Measurements from ENCODE around the gene CHST11.

Gene CHST11

DNA sequence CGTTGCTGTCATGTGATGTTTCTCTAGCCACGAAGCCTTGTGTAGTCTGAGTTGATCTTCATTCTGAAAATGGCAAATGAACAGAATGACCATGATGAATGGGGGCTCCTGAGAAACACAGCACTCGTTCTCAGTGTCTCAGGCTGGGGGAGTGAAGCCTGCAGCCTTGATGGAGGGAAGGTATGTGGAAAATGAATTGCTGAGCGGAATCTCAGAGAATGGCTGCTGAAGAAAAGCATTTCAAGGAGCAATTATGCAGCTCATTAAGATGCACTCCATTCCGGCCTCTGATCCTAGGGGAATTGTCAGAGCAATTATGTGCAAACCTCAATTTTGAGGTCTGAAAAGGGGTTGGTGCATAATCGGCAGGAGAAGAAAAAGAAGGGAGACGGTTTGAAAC is 167.1 kb downstream of the CHST11 start:
- FAIRE-seq (no peak), DNase-seq (ENCODE audit: insufficient read length, low spot score) (no peak)
- TF ChIP-seq SPI1 (IDR thresholded peaks at IDR 0.05; ENCODE audit: low read depth, low read length) = no peak
- TF ChIP-seq POU2F2 (IDR thresholded peaks at IDR 0.05; ENCODE audit: low read depth, low read length) = no peak
- no peak for TF ChIP-seq PAX5 (IDR thresholded peaks at IDR 0.05; ENCODE audit: insufficient read depth, low read length, severe bottlenecking)
- TF ChIP-seq POLR2AphosphoS5 (IDR thresholded peaks at IDR 0.05; ENCODE audit: low read depth, low read length) = no peak
- no peak for TF ChIP-seq POLR2A (IDR thresholded peaks at IDR 0.05; ENCODE audit: low read depth, low read length)
- no peak for TF ChIP-seq TAF1 (IDR thresholded peaks at IDR 0.05; ENCODE audit: low read depth, low read length)

DNA sequence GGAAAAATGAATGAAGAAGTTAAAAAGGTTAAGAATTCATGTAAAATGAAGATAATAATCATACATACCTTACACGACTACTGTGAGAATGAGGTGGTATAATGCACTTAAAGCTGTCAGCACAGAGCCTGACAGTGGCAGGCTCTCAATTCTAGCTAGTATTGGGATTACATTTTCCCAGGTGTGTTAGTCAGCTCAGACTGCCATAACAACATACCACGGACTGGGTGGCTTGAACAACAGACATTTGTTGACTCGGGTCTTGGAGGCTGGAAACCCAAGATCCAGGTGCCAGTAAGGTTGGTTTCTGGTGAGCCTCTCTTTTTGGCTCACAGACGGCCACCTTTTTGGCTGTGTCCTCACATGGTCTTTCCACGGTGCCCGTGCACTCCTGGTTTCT is 167.8 kb downstream of the CHST11 start:
- FAIRE-seq (no peak), DNase-seq (ENCODE audit: insufficient read length, low spot score) (no peak)

DNA sequence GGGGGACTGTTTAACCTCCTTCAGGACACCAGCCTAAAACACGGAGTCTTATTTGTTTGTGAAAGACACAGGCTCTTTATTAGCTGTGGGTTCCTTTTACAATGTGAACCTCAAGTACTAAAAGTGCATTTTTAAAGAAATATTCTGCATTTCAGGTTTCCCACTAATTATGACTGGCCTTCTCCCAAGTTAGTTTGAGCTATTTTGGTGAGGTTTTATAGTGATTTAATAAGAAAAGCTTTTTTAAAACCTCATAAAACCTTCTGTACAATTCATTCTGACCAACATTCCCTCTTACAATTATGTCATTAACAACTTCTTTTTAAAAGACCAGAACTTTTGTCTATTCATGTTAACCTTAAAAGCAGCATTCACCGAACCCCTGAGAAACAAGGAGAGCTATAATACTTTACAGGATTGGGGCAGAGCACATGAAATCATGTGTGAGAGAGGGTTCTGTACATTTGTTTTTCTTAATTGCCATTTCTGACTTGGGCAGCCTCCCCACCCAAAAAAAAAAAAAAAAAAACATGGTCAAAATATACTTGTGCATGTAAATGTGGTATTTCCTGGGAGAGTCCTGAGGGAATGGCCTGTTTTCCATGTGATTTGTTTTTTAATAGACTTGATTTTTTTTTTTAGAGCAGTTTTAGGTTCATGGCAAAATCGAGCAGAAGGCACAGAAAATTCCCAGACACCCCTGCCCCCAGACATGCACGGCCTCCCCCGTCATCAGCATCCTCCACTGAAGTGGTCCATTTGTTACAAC is 169.5 kb downstream of the CHST11 start:
- TF ChIP-seq PAX5 (IDR thresholded peaks at IDR 0.05; ENCODE audit: insufficient read depth, low read length, severe bottlenecking) = no peak
- no peak for TF ChIP-seq SPI1 (IDR thresholded peaks at IDR 0.05; ENCODE audit: low read depth, low read length)
- no peak for TF ChIP-seq POLR2A (IDR thresholded peaks at IDR 0.05; ENCODE audit: low read depth, low read length)
- TF ChIP-seq TAF1 (IDR thresholded peaks at IDR 0.05; ENCODE audit: low read depth, low read length) = no peak
- no peak for TF ChIP-seq POU2F2 (IDR thresholded peaks at IDR 0.05; ENCODE audit: low read depth, low read length)
- TF ChIP-seq POLR2AphosphoS5 (IDR thresholded peaks at IDR 0.05; ENCODE audit: low read depth, low read length) = no peak
- FAIRE-seq = no peak
- DNase-seq (ENCODE audit: insufficient read length, low spot score) = no peak

More for the DNA sequence above, 167.8 kb downstream of the CHST11 start:
- TF ChIP-seq TAF1 (IDR thresholded peaks at IDR 0.05; ENCODE audit: low read depth, low read length) (no peak), POU2F2 (IDR thresholded peaks at IDR 0.05; ENCODE audit: low read depth, low read length) (no peak), POLR2AphosphoS5 (IDR thresholded peaks at IDR 0.05; ENCODE audit: low read depth, low read length) (no peak), PAX5 (IDR thresholded peaks at IDR 0.05; ENCODE audit: insufficient read depth, low read length, severe bottlenecking) (no peak)

DNA sequence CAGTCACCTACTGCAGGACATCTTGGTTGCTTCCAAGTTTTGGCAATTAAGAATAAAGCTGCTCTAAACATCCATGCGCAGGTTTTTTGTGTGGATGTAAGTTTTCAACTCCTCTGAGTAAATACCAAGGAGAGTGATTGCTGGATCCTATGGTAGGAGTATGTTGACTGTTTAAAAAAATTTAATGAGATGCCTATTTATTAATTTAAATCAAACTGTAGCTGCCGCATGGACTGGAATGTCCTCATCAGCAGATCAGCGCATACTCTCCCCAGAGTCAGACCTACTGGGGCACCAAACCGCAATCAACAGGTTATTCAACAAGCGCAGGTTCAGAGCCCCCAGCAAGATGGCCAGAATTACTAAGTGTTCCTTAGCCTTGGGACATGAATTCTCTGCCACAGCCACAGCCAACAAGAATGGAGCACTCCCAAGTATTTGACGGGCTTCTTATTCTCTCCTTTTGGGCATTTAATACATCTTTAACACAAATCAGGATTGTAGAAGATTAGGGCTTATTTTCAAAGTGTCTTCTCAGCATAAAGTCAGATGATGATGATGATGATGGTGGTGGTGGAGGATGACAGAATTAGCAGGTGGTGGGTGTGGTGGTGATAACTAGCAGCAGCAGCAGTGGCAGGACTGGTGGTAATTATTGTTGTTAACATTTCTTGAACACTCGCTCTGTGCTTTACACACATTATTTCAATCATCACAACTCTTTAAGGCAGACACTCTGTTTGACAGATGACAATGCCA is 170.7 kb downstream of the CHST11 start:
- TF ChIP-seq SPI1 (IDR thresholded peaks at IDR 0.05; ENCODE audit: low read depth, low read length) (no peak), POU2F2 (IDR thresholded peaks at IDR 0.05; ENCODE audit: low read depth, low read length) (no peak), POLR2AphosphoS5 (IDR thresholded peaks at IDR 0.05; ENCODE audit: low read depth, low read length) (no peak), POLR2A (IDR thresholded peaks at IDR 0.05; ENCODE audit: low read depth, low read length) (no peak), PAX5 (IDR thresholded peaks at IDR 0.05; ENCODE audit: insufficient read depth, low read length, severe bottlenecking) (no peak), TAF1 (IDR thresholded peaks at IDR 0.05; ENCODE audit: low read depth, low read length) (no peak)
- FAIRE-seq = no peak
- DNase-seq (ENCODE audit: insufficient read length, low spot score) = no peak

DNA sequence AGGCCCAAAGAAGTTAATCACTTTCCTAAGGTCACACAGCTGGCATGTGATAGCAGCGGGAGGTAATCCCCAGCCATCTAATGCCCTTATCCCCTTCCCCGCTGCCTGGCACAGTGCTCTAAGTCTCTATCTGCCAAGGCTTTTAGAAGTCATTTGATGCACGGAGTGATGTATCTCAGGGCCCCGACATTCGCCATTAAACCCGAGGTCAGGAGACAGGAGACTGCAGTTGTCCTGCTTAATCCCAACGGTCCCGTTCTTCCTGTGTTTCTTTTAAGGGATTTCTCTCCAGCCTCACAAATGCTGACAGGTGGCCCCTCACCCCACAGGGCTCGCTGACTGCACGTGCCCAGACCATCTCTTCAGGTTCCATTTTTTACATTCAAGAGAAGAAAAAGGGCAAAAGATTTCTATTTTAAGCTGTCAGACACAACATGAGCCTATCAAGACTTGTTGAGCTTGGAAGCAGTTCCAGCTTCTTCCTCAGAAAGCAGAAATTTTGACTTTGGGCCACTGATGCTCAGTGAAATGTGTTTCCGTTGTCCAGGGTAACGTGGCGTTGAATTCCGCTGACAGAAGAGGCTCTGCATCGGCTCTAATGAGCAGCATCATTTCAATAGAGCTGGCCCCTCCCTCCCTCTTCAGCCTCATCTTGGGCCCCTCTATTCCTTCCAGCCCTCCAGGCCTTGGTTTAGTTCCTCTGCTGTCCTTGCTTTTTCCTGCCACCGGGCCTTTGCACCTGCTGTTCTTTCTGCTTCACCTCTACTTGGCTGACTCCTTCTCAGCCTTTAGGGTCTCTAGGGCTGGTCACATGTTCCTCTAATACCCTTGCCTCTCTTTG is 171.5 kb downstream of the CHST11 start:
- no peak for DNase-seq (ENCODE audit: insufficient read length, low spot score)
- FAIRE-seq = no peak
- TF ChIP-seq POLR2A (IDR thresholded peaks at IDR 0.05; ENCODE audit: low read depth, low read length) (no peak), PAX5 (IDR thresholded peaks at IDR 0.05; ENCODE audit: insufficient read depth, low read length, severe bottlenecking) (no peak), SPI1 (IDR thresholded peaks at IDR 0.05; ENCODE audit: low read depth, low read length) (no peak), TAF1 (IDR thresholded peaks at IDR 0.05; ENCODE audit: low read depth, low read length) (no peak), POLR2AphosphoS5 (IDR thresholded peaks at IDR 0.05; ENCODE audit: low read depth, low read length) (no peak), POU2F2 (IDR thresholded peaks at IDR 0.05; ENCODE audit: low read depth, low read length) (no peak)

DNA sequence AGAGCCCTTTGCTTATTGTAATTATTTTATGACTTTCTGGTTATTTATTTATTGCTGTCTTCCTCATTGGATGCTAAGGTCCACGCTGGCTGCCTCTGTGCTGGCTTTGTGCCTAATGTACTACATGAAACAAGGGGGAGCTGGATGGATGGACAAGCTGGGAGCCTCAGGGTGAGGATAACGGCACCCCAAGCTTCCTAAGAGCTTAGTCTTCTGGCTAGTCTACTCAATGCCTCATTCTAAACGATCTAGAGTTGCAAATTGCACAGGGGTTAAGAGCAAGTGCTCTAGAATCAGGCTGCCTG is 172.0 kb downstream of the CHST11 start:
- DNase-seq (ENCODE audit: insufficient read length, low spot score) = no peak
- TF ChIP-seq POU2F2 (IDR thresholded peaks at IDR 0.05; ENCODE audit: low read depth, low read length) (no peak), TAF1 (IDR thresholded peaks at IDR 0.05; ENCODE audit: low read depth, low read length) (no peak), SPI1 (IDR thresholded peaks at IDR 0.05; ENCODE audit: low read depth, low read length) (no peak), PAX5 (IDR thresholded peaks at IDR 0.05; ENCODE audit: insufficient read depth, low read length, severe bottlenecking) (no peak), POLR2A (IDR thresholded peaks at IDR 0.05; ENCODE audit: low read depth, low read length) (no peak), POLR2AphosphoS5 (IDR thresholded peaks at IDR 0.05; ENCODE audit: low read depth, low read length) (no peak)
- no peak for FAIRE-seq

DNA sequence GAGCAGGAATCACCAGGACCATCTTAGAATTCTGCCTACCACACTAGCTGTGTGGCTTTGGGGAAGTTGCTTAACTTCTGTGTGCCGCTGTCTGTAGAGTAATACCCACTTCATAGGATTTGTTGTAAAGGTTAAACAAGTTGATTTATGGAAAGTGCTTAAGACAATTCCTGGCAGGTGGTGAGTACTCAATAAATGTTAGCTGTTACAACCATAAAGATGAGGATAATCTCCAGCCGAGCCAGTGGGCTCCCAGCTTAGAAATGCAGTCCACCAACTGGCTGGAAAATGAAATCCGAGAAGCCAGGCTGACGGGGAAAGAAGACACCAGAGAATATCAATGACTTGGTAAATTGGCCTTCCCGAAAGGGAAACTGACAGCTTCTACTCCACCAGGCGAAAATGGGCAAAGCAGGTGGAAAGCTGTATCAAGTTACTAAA is 173.5 kb downstream of the CHST11 start:
- no peak for FAIRE-seq
- TF ChIP-seq POLR2AphosphoS5 (IDR thresholded peaks at IDR 0.05; ENCODE audit: low read depth, low read length) (no peak), POLR2A (IDR thresholded peaks at IDR 0.05; ENCODE audit: low read depth, low read length) (no peak), PAX5 (IDR thresholded peaks at IDR 0.05; ENCODE audit: insufficient read depth, low read length, severe bottlenecking) (no peak), POU2F2 (IDR thresholded peaks at IDR 0.05; ENCODE audit: low read depth, low read length) (no peak), SPI1 (IDR thresholded peaks at IDR 0.05; ENCODE audit: low read depth, low read length) (no peak), TAF1 (IDR thresholded peaks at IDR 0.05; ENCODE audit: low read depth, low read length) (no peak)
- no peak for DNase-seq (ENCODE audit: insufficient read length, low spot score)

DNA sequence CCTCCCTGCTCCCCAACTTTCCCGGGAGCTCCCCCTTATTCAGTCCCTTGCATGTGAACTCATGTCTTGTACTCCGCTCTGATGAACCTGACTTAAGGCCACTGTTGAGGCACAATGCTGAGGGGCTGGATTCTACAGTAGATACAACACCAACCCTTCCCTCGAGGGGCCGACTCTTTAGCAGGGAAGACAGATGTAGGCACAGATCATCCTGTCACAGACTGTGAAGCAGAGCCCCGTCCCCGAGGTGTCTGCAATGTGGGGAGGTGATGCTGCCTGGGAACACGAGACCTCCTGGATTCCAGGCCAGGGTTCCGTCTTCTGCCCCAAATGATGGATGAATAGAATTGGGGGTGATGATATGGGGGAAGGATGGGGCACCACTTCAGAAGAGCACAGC is 175.1 kb downstream of the CHST11 start:
- DNase-seq (ENCODE audit: insufficient read length, low spot score) (no peak), FAIRE-seq (no peak)
- no peak for TF ChIP-seq SPI1 (IDR thresholded peaks at IDR 0.05; ENCODE audit: low read depth, low read length)
- no peak for TF ChIP-seq TAF1 (IDR thresholded peaks at IDR 0.05; ENCODE audit: low read depth, low read length)
- no peak for TF ChIP-seq PAX5 (IDR thresholded peaks at IDR 0.05; ENCODE audit: insufficient read depth, low read length, severe bottlenecking)
- TF ChIP-seq POLR2A (IDR thresholded peaks at IDR 0.05; ENCODE audit: low read depth, low read length) = no peak
- no peak for TF ChIP-seq POU2F2 (IDR thresholded peaks at IDR 0.05; ENCODE audit: low read depth, low read length)
- TF ChIP-seq POLR2AphosphoS5 (IDR thresholded peaks at IDR 0.05; ENCODE audit: low read depth, low read length) = no peak
